Fibroblast of lung (primary cell): ENCODE data around the gene PIAS1. TPM values are rescaled to one million over a fixed set of nuclear protein-coding genes. Genes with fewer than 3 reads are reported as not detected.

ENCODE experiments used
- DNase-seq, 2 donors: peaks; one replicate each; pipeline versions ENCODE4 v3.0.0 to v3.0.0-alpha.2; 2010; ENCODE audit warnings: low read depth in 2 of 2
- H2AFZ ChIP-seq: 2 replicates; pipeline ENCODE4 v1.5.1; 2012; ENCODE audit warnings: low read length, control low read depth, inconsistent platforms
- H3K27ac ChIP-seq: 2 replicates; pipeline ENCODE4 v1.5.1; 2011; ENCODE audit warnings: low read length, control low read depth; ENCODE audit not compliant: insufficient read depth
- H3K27me3 ChIP-seq: 2 replicates; pipeline ENCODE4 v1.5.1; 2011; ENCODE audit warnings: mild to moderate bottlenecking, low read length; ENCODE audit not compliant: control insufficient read depth, insufficient read depth
- H3K36me3 ChIP-seq: 2 replicates; pipeline ENCODE4 v1.5.1; 2011; ENCODE audit warnings: low read length; ENCODE audit not compliant: control insufficient read depth, insufficient read depth
- H3K4me1 ChIP-seq: 2 replicates; pipeline ENCODE4 v1.5.1; 2011; ENCODE audit warnings: low read length; ENCODE audit not compliant: control insufficient read depth, insufficient read depth; ENCODE audit errors: extremely low read depth
- H3K4me2 ChIP-seq: 2 replicates; pipeline ENCODE4 v1.5.1; 2011; ENCODE audit warnings: low read length, control low read depth; ENCODE audit not compliant: insufficient read depth; ENCODE audit errors: extremely low read depth
- H3K4me3 ChIP-seq, 4 experiments: fragments of 200-600 bp in 1 of 4; sonication (generic) in 1 of 4; replicated peaks in 1 of 4; 2 replicates each; pipeline ENCODE4 v1.5.1; 2011 to 2016; ENCODE audit warnings: low read length in 4 of 4, low read depth in 3 of 4, mild to moderate bottlenecking in 3 of 4, control low read depth in 2 of 4, inconsistent platforms in 1 of 4, mixed read lengths in 1 of 4; ENCODE audit not compliant: insufficient read depth in 1 of 4; ENCODE audit errors: control extremely low read depth in 1 of 4
- H3K79me2 ChIP-seq: 2 replicates; pipeline ENCODE4 v1.5.1; 2012; ENCODE audit warnings: mild to moderate bottlenecking, low read length, inconsistent platforms; ENCODE audit not compliant: control insufficient read depth, insufficient read depth
- H3K9ac ChIP-seq: 2 replicates; pipeline ENCODE4 v1.5.1; 2011; ENCODE audit warnings: mild to moderate bottlenecking, low read length, control low read depth; ENCODE audit not compliant: insufficient read depth
- H3K9me3 ChIP-seq: 2 replicates; pipeline ENCODE4 v1.5.1; 2012; ENCODE audit warnings: low read depth, low read length; ENCODE audit not compliant: control insufficient read depth, insufficient read depth
- H4K20me1 ChIP-seq: 2 replicates; pipeline ENCODE4 v1.5.1; 2011; ENCODE audit warnings: low read length; ENCODE audit not compliant: control insufficient read depth, insufficient read depth; ENCODE audit errors: extremely low read depth
- EZH2 ChIP-seq: IDR thresholded peaks from 2 replicates; pipeline ENCODE4 v1.5.1; 2012; ENCODE audit warnings: low read length, control low read depth, mild to moderate bottlenecking; ENCODE audit errors: missing control alignments
- polyA plus RNA-seq, 2 donors: library from polyadenylated mRNA; depleted of rRNA in 1 of 2; stranded (reverse) in 1 of 2; unstranded in 1 of 2; fragments of >200 nt; gene quantifications; 2 replicates each; pipeline ENCODE4 v1.2.1, GENCODE V29; 2011 to 2012; ENCODE audit warnings: missing spikeins in 1 of 2
- total RNA-seq: library from RNA; depleted of rRNA; stranded (reverse); fragments of >200 nt; gene quantifications from 2 replicates; pipeline ENCODE4 v1.2.1, GENCODE V29; 2014
- TF ChIP-seq, protein P1 (sequence below), 2 donors: IDR thresholded peaks in 1 of 2; conservative IDR thresholded peaks in 1 of 2; 1 replicate in 1 of 2; 2 replicates in 1 of 2; pipeline ENCODE4 v1.5.1; 2011 to 2012; ENCODE audit warnings: low read length in 2 of 2, control low read depth in 1 of 2, inconsistent platforms in 1 of 2, low read depth in 1 of 2, mild to moderate bottlenecking in 1 of 2

Gene PIAS1
- total and polyA plus RNA-seq, 2 donors (not counting 1 experiment from before 2014, with no cell fraction given): 17.0 to 35.1 TPM

DNA sequence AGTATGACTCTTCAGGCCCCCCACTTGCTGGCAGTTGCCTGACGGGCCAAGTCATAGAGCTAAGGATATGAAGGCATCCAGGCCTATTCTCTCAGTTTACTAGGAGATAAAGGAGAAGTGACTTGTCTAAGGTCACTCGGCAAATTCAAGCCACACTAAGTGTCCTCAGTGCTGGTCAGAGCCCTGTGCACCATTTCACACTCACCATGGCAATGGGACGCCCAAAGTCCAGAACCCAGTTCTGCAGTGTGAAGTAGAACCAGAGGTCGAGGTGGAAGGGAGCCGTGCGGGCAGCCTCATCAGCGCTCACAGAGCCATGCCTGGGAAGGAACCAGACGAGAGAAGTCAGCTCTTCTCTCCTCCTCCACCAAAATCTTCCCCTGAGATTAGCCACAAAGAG, 164.2 kb downstream of the PIAS1 start:
- Histone ChIP-seq H3K27me3 (no peaks in the 10 kb centered on the region), H3K4me3 (no peak overlapping the region), H3K4me1 (no peaks in the 10 kb centered on the region), H2AFZ (no peak overlapping the region), H3K36me3 (peaks cover 2% of the 10 kb centered on the region), H3K27ac (no peak overlapping the region), H4K20me1 (peaks cover 1% of the 10 kb centered on the region), H3K9me3 (no peaks in the 10 kb centered on the region), H3K4me2 (no peak overlapping the region), H3K9ac (no peak overlapping the region), H3K79me2 (peaks cover 11% of the 10 kb centered on the region)
- TF ChIP-seq, protein P1, sequence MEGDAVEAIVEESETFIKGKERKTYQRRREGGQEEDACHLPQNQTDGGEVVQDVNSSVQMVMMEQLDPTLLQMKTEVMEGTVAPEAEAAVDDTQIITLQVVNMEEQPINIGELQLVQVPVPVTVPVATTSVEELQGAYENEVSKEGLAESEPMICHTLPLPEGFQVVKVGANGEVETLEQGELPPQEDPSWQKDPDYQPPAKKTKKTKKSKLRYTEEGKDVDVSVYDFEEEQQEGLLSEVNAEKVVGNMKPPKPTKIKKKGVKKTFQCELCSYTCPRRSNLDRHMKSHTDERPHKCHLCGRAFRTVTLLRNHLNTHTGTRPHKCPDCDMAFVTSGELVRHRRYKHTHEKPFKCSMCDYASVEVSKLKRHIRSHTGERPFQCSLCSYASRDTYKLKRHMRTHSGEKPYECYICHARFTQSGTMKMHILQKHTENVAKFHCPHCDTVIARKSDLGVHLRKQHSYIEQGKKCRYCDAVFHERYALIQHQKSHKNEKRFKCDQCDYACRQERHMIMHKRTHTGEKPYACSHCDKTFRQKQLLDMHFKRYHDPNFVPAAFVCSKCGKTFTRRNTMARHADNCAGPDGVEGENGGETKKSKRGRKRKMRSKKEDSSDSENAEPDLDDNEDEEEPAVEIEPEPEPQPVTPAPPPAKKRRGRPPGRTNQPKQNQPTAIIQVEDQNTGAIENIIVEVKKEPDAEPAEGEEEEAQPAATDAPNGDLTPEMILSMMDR (conservative IDR thresholded peaks at IDR 0.05 in 1 of 2, IDR thresholded peaks at IDR 0.05 in 1 of 2; ENCODE audit: low read depth in 1 of 2, low read length in 2 of 2): no peak
- no peak for TF ChIP-seq EZH2
- DNase-seq: no peak

DNA sequence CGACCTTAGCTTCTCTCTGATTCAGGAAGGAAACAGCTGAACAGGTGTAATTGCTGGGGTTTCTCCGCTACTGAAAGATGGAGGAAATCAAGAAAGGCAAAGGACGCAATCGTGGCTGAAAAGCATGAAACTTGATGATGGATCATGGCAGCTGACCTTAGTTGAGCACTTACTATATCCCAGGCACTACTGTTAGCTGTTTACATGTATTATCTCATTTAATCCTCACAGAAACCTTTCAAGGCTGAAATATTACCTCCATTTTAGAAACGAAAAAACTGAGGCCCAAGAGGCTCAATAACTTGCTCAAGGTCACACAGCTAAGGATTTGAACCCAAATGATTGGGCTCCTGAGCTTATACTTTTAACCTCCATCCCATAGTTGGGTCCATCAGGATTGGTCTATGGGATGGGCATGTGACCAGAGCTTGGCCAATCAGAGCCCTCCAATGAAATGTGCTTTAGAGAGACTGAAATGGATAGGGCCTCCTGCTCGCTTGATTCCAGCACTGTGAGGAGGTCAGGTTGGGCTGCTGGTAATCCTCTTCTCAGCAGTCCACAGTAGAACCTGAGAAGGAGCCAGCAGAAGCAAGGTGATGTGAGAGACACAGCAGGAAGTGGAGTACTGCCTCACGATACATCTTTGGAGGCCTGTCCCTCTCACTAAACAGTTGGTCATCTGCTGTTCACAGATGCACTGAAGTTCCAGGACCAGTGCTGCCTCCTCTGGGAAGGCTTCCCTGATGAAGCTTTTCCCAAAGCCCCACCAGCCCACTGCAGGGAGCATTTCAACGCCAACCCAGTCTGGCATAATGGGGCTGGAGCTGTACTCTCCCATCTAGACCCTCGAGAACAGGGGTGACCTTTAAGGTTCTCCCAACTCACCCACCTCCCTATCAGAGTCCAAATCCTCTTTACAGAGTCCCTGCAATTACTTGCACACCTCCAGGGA, 165.0 kb downstream of the PIAS1 start:
- Histone ChIP-seq H3K27ac (no peak overlapping the region), H2AFZ (no peak overlapping the region), H3K36me3 (peaks cover 1% of the 10 kb centered on the region), H3K4me3 (no peak overlapping the region), H3K4me1 (no peaks in the 10 kb centered on the region), H4K20me1 (peaks cover 1% of the 10 kb centered on the region), H3K27me3 (no peaks in the 10 kb centered on the region), H3K79me2 (peaks cover 15% of the 10 kb centered on the region), H3K9ac (no peak overlapping the region), H3K4me2 (no peak overlapping the region), H3K9me3 (no peaks in the 10 kb centered on the region)
- DNase-seq: no peak
- no peak for TF ChIP-seq EZH2
- TF ChIP-seq, protein P1 (conservative IDR thresholded peaks at IDR 0.05 in 1 of 2, IDR thresholded peaks at IDR 0.05 in 1 of 2; ENCODE audit: low read depth in 1 of 2, low read length in 2 of 2): no peak

DNA sequence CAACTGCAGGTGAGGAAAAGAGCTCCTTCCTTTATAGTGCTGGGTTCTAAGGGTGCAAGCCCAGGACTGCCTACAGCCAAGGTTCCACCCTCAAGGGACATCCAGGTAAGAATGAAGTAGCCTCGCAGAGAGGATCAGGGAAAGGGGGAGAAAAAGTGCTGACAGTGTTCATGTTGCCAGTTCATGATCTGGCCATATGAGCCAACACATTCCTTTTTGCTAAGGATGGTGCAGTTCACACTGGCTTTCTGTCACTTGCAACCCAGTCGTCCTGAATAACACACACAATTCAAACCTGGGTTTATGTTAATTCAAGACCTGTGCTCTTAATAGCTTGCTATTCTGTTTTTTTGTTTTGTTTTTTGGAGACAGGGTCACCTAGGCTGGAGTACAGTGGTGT, 166.4 kb downstream of the PIAS1 start:
- H2AFZ ChIP-seq: no peak overlapping the region
- H3K9ac ChIP-seq: no peak overlapping the region
- DNase-seq: no peak
- H4K20me1 ChIP-seq: peaks cover 1% of the 10 kb centered on the region
- no peak for TF ChIP-seq EZH2
- TF ChIP-seq, protein P1 (conservative IDR thresholded peaks at IDR 0.05 in 1 of 2, IDR thresholded peaks at IDR 0.05 in 1 of 2; ENCODE audit: low read depth in 1 of 2, low read length in 2 of 2): no peak
- H3K9me3 ChIP-seq: no peaks in the 10 kb centered on the region
- H3K4me2 ChIP-seq: no peak overlapping the region
- no peak overlapping the region for H3K4me3 ChIP-seq
- no peaks in the 10 kb centered on the region for H3K4me1 ChIP-seq
- H3K27ac ChIP-seq: no peak overlapping the region
- H3K36me3 ChIP-seq: no peaks in the 10 kb centered on the region
- H3K79me2 ChIP-seq: peaks cover 22% of the 10 kb centered on the region
- H3K27me3 ChIP-seq: no peaks in the 10 kb centered on the region
